GM23248 (cell line): ENCODE measurements around the gene MCL1. TPM values are rescaled to one million over a fixed set of nuclear protein-coding genes. Genes with fewer than 3 reads are reported as not detected.

Source experiments
- DNase-seq: peaks from one replicate; pipeline ENCODE4 v3.0.0-alpha.2; 2015
- H2AFZ ChIP-seq: fragments of 200-600 bp; sonication (generic); 2 replicates; pipeline ENCODE4 v1.6.1; 2016; ENCODE audit warnings: antibody characterized with exemption
- H3F3A ChIP-seq: fragments of 200-600 bp; sonication (generic); 2 replicates; pipeline ENCODE4 v1.6.1; 2016; ENCODE audit warnings: mild to moderate bottlenecking, antibody characterized with exemption, mixed run types; ENCODE audit not compliant: insufficient read depth
- H3K27ac ChIP-seq: fragments of 200-600 bp; sonication (generic); 2 replicates; pipeline ENCODE4 v1.5.1; 2016; ENCODE audit warnings: mild to moderate bottlenecking
- H3K27me3 ChIP-seq: fragments of 200-600 bp; sonication (generic); replicated peaks from 2 replicates; pipeline ENCODE4 v1.6.1; 2016; ENCODE audit warnings: mild to moderate bottlenecking; ENCODE audit not compliant: insufficient read depth
- H3K36me3 ChIP-seq: fragments of 200-600 bp; sonication (generic); 2 replicates; pipeline ENCODE4 v1.6.1; 2016; ENCODE audit warnings: low read depth, mild to moderate bottlenecking
- H3K4me1 ChIP-seq: fragments of 200-600 bp; sonication (generic); 2 replicates; pipeline ENCODE4 v1.6.1; 2016; ENCODE audit warnings: mild to moderate bottlenecking; ENCODE audit not compliant: insufficient read depth
- H3K4me2 ChIP-seq: fragments of 200-600 bp; sonication (generic); one replicate; pipeline ENCODE4 v1.6.1; 2016; ENCODE audit warnings: mild to moderate bottlenecking; ENCODE audit not compliant: unreplicated experiment
- H3K4me3 ChIP-seq: fragments of 200-600 bp; sonication (generic); 2 replicates; pipeline ENCODE4 v1.5.1; 2016; ENCODE audit warnings: mild to moderate bottlenecking
- H3K79me2 ChIP-seq: fragments of 200-600 bp; sonication (generic); 2 replicates; pipeline ENCODE4 v1.6.1; 2016; ENCODE audit warnings: mild to moderate bottlenecking; ENCODE audit not compliant: insufficient read depth
- H3K9ac ChIP-seq: fragments of 200-600 bp; sonication (generic); 2 replicates; pipeline ENCODE4 v1.6.1; 2016; ENCODE audit warnings: mild to moderate bottlenecking
- H3K9me2 ChIP-seq: fragments of 200-600 bp; sonication (generic); 2 replicates; pipeline ENCODE4 v1.6.1; 2016; ENCODE audit warnings: mixed run types, mild to moderate bottlenecking, moderate library complexity; ENCODE audit not compliant: insufficient read depth
- H3K9me3 ChIP-seq: fragments of 200-600 bp; sonication (generic); one replicate; pipeline ENCODE4 v1.6.1; 2017; ENCODE audit warnings: low read depth
- H4K20me1 ChIP-seq: fragments of 200-600 bp; sonication (generic); 2 replicates; pipeline ENCODE4 v1.6.0; 2016; ENCODE audit not compliant: insufficient read depth
- EZH2 ChIP-seq: fragments of 200-600 bp; sonication (generic); IDR thresholded peaks from 2 replicates; pipeline ENCODE4 v1.6.1; 2018; ENCODE audit warnings: antibody characterized with exemption, mild to moderate bottlenecking; ENCODE audit not compliant: insufficient read depth, poor library complexity, severe bottlenecking
- EZH2phosphoT487 ChIP-seq: fragments of 200-600 bp; sonication (generic); IDR thresholded peaks from 2 replicates; pipeline ENCODE4 v1.6.1; 2018; ENCODE audit warnings: antibody characterized with exemption, moderate library complexity, mild to moderate bottlenecking, low read depth; ENCODE audit not compliant: insufficient read depth
- WGBS, 2 experiments: methylation state at CpG; one replicate each; pipeline ENCODE4 v1.1.6; 2015 to 2017; ENCODE audit warnings: low lambda C conversion rate in 2 of 2, low coverage in 1 of 2; ENCODE audit errors: missing lambda C conversion rate in 2 of 2; 5-methylcytosine and 5-hydroxymethylcytosine counted together
- in situ Hi-C: fragments of 300-500 bp; cut with MboI; formaldehyde crosslinking; loops from 2 replicates; pipeline ENCODE4 v1.15.0; 2020
- polyA plus RNA-seq: library from polyadenylated mRNA; unstranded; fragments of >200 nt; fragmentation: Nextera tagmentation; extraction: Ambion mirVana; gene quantifications from 2 replicates; pipeline ENCODE4 v1.2.1, GENCODE V29; 2016
- total RNA-seq: library from RNA; depleted of rRNA; stranded (reverse); fragments of >200 nt; shearing (Covaris generic); gene quantifications from 2 replicates; pipeline ENCODE4 v1.2.3, GENCODE V29; 2014

MCL1 gene
- total and polyA plus RNA-seq, 2 experiments from 2014 or later: 84.7 to 310 TPM

- Histone ChIP-seq H3K4me2 (no peak overlapping the region), H3F3A (peaks cover 20% of the 10 kb centered on the region), H3K79me2 (0 out of 2 replicates have a peak, but pooled peaks cover 3% of the 10 kb centered on the region), H3K27me3 (no peaks in the 10 kb centered on the region), H3K9me3 (no peaks in the 10 kb centered on the region), H2AFZ (no peak overlapping the region), H3K9ac (peak overlapping the region; percentile 71; the same call in 1 of the 2 replicates), H3K9me2 (no peaks in the 10 kb centered on the region), H3K36me3 (0 out of 2 replicates have a peak, but pooled peaks cover 3% of the 10 kb centered on the region), H3K27ac (peak overlapping the region; percentile 86; the same call in 1 of the 2 replicates), H3K4me1 (peaks cover 29% of the 10 kb centered on the region), H3K4me3 (no peak overlapping the region), H4K20me1 (no peaks in the 10 kb centered on the region)
- WGBS, 2 experiments: 78 to 79% methylated on average over 18 to 23 of the region's 23 CpGs
- DNase-seq: no peak
- in situ Hi-C loops: no loop called here
- no peak for TF ChIP-seq EZH2
- TF ChIP-seq EZH2phosphoT487: no peak
Observed at GRCh38 chr1:150553392-150554085, 25.9 kb downstream of the MCL1 start.

DNA sequence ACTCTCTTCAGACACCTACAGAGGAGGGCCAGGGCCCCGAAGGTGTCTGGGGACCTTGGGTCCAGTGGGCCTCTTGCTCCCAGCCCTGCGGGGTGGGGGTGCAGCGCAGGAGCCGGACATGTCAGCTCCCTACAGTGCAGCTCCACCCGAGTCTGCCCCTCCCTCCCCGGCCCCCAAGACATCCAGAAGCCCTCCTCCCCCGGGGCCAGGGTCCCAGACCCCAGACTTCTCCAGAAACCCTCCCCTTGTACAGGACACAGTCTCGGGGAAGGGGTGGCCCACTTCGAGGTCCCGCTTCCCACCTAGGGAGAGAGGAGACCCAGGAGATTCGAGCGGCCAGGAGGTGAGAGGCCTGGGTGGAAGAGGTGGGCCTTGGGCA lies 26.5 kb downstream of the MCL1 start:
- Histone ChIP-seq H3K9ac (peak overlapping the region; percentile 71), H2AFZ (no peak overlapping the region), H3K27ac (peak overlapping the region; percentile 86), H3K27me3 (no peaks in the 10 kb centered on the region), H3K36me3 (0 out of 2 replicates have a peak, but pooled peaks cover 3% of the 10 kb centered on the region), H3K9me3 (no peaks in the 10 kb centered on the region), H3K4me1 (peaks cover 29% of the 10 kb centered on the region), H3K4me2 (peak overlapping the region; percentile 53), H3K4me3 (peak overlapping the region; percentile 16; the same call in 1 of the 2 replicates), H3K79me2 (0 out of 2 replicates have a peak, but pooled peaks cover 3% of the 10 kb centered on the region), H3F3A (peaks cover 20% of the 10 kb centered on the region), H4K20me1 (no peaks in the 10 kb centered on the region), H3K9me2 (no peaks in the 10 kb centered on the region)
- no peak for DNase-seq
- WGBS, 2 experiments: 63 to 78% methylated on average over 7 to 12 of the region's 12 CpGs
- in situ Hi-C loops: no loop called here
- TF ChIP-seq EZH2phosphoT487: no peak

GRCh38 chr1:150552128-150552910 lies 27.1 kb downstream of the MCL1 start:
- Histone ChIP-seq H3K4me3 (peak overlapping the region; percentile 16; the same call in 1 of the 2 replicates), H2AFZ (no peak overlapping the region), H3K9me2 (no peaks in the 10 kb centered on the region), H3K27me3 (no peaks in the 10 kb centered on the region), H3K36me3 (0 out of 2 replicates have a peak, but pooled peaks cover 3% of the 10 kb centered on the region), H4K20me1 (no peaks in the 10 kb centered on the region), H3K27ac (peak overlapping the region; percentile 86), H3K4me1 (peaks cover 29% of the 10 kb centered on the region), H3F3A (peaks cover 20% of the 10 kb centered on the region), H3K4me2 (peak overlapping the region; percentile 63), H3K79me2 (0 out of 2 replicates have a peak, but pooled peaks cover 3% of the 10 kb centered on the region), H3K9me3 (no peaks in the 10 kb centered on the region), H3K9ac (peak overlapping the region; percentile 85)
- peak; percentile 96 for DNase-seq
- WGBS, 2 experiments: 25 to 28% methylated on average over 11 to 13 of the region's 13 CpGs
- in situ Hi-C loops: no loop called here
- TF ChIP-seq EZH2 (no peak), EZH2phosphoT487 (no peak)

DNA sequence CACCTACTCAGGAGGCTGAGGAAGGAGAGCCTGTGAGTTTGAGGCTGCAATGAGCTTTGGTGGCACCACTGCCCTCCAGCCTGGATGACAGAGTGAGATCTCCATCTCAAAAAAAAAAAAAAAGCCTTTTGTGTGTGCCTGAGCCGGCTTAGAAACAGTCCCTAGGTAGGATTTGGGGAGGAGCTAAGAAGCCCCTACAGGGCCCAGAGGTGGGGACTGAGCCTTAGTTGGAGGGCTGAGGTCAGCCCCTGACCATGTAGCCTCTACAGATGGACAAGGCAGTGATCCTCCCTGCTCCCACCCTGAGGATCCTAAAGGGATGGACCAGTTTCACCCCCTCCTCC lies 27.7 kb downstream of the MCL1 start:
- Histone ChIP-seq H3K79me2 (0 out of 2 replicates have a peak, but pooled peaks cover 3% of the 10 kb centered on the region), H3K4me3 (no peak overlapping the region), H3K27ac (peak overlapping the region; percentile 86), H3K36me3 (0 out of 2 replicates have a peak, but pooled peaks cover 3% of the 10 kb centered on the region), H3K9ac (peak overlapping the region; percentile 85), H3K9me2 (no peaks in the 10 kb centered on the region), H4K20me1 (no peaks in the 10 kb centered on the region), H3K4me2 (peak overlapping the region; percentile 63), H2AFZ (no peak overlapping the region), H3K9me3 (no peaks in the 10 kb centered on the region), H3K4me1 (peaks cover 29% of the 10 kb centered on the region), H3F3A (peaks cover 20% of the 10 kb centered on the region), H3K27me3 (no peaks in the 10 kb centered on the region)
- TF ChIP-seq EZH2phosphoT487 (no peak), EZH2 (no peak)
- 56 to 64% methylated on average over 1 of the region's 1 CpG for WGBS, 2 experiments
- in situ Hi-C loops: no loop called here
- peak; percentile 30 for DNase-seq
